Measurements from ENCODE around the gene HDDC3. TPM values are rescaled to one million over a fixed set of nuclear protein-coding genes. Genes with fewer than 3 reads are reported as not detected.

Gene HDDC3
- total and polyA plus RNA-seq, 11 donors = 10.9 to 19.9 (median 15.2) TPM

DNA sequence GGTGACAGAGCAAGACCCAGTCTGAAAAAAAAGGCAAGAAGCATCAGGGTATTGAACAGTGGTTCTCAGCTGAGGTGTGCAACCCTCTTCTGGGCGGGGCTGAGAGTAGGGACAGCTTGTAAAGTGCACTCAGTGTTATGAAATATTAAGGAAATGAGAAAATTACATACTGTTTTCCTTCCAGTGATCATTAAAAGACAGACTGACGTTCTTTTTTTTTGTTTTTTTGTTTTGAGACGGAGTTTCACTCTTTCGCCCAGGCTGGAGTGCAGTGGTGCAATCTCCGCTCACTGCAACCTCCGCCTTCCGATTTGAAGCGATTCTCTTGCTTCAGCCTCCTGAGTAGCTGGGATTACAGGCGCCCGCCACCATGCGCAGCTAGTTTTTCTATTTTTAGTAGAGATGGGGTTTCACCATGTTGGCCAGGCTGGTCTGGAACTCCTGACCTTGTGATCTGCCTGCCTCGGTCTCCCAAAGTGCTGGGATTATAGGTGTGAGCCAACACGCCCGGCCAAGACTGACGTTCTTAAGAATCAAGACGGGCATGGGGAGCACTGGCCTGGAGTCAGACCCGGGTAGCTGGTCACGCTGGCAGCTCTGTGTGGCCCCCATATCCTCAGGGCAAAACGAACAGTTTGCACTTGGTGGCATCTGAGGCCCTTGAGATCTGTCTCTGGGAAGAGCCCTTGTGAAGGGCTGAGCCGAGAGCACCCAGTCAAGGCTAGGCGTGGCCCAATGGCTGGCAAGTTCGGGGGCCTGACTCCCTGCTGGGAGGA is 17.9 kb downstream of the HDDC3 start:
- WGBS, 4 donors = 92 to 94% (median 92%) methylated on average over 18 to 22 of the region's 22 CpGs
- H3K9me3 ChIP-seq = no peaks in the 10 kb centered on the region
- H3K4me1 ChIP-seq = peaks cover 0 to 50% (median 10%) of the 10 kb centered on the region in 12 donors
- DNase-seq (peak in 1 of 5 donors; percentile 25), ATAC-seq (no peak)
- no peak overlapping the region for H3K4me3 ChIP-seq
- no peaks in the 10 kb centered on the region for H3K27me3 ChIP-seq
- H3K36me3 ChIP-seq = peaks cover 8 to 100% (median 99%) of the 10 kb centered on the region in 9 donors
- intact Hi-C loops (cut with DNase I) = no loop called here
- TF ChIP-seq, protein P1, sequence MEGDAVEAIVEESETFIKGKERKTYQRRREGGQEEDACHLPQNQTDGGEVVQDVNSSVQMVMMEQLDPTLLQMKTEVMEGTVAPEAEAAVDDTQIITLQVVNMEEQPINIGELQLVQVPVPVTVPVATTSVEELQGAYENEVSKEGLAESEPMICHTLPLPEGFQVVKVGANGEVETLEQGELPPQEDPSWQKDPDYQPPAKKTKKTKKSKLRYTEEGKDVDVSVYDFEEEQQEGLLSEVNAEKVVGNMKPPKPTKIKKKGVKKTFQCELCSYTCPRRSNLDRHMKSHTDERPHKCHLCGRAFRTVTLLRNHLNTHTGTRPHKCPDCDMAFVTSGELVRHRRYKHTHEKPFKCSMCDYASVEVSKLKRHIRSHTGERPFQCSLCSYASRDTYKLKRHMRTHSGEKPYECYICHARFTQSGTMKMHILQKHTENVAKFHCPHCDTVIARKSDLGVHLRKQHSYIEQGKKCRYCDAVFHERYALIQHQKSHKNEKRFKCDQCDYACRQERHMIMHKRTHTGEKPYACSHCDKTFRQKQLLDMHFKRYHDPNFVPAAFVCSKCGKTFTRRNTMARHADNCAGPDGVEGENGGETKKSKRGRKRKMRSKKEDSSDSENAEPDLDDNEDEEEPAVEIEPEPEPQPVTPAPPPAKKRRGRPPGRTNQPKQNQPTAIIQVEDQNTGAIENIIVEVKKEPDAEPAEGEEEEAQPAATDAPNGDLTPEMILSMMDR (IDR thresholded peaks at IDR 0.05) = no peak
- no peak for TF ChIP-seq POLR2A (IDR thresholded peaks at IDR 0.05)
- H3K27ac ChIP-seq = peak overlapping the region in 10 of 12 donors; percentile 50 to 85 (median 74)

DNA sequence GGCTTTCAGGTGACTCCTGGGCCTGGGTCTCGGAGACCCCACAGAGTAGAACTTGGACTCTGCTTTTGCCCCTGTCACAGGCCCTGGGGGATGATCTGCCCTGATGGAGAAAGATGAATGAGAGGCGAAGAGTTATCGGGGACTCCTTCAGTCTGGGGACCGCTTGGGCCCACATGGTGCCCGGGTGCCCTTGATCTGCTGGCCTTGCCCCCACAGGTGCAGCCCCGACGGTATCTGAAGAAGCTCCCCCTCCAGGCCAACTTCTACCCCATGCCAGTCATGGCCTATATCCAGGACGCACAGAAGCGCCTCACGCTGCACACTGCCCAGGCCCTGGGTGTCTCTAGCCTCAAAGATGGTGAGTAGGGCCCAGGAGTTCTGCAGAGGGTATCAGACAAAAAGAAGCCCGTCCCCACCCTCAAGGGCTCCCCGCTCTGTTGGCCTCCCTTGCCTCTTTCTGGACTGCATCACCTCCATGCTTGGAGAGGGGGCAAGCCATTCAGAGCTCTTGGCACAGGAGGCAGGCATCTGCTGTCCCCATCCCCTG is 18.9 kb downstream of the HDDC3 start:
- ATAC-seq = no peak
- peaks cover 0 to 52% (median 16%) of the 10 kb centered on the region in 12 donors for H3K4me1 ChIP-seq
- WGBS, 4 donors = 92 to 95% (median 94%) methylated on average over 11 to 12 of the region's 12 CpGs
- no peaks in the 10 kb centered on the region for H3K27me3 ChIP-seq
- peak in 2 of 5 donors; percentile 6 to 27 for DNase-seq
- no peaks in the 10 kb centered on the region for H3K9me3 ChIP-seq
- no peak for TF ChIP-seq POLR2A (IDR thresholded peaks at IDR 0.05)
- TF ChIP-seq, protein P1 (IDR thresholded peaks at IDR 0.05) = no peak
- H3K36me3 ChIP-seq = peaks cover 8 to 100% (median 96%) of the 10 kb centered on the region in 9 donors
- intact Hi-C loops (cut with DNase I) = no loop called here
- H3K27ac ChIP-seq = peak overlapping the region in 1 of 12 donors; percentile 42
- no peak overlapping the region for H3K4me3 ChIP-seq

DNA sequence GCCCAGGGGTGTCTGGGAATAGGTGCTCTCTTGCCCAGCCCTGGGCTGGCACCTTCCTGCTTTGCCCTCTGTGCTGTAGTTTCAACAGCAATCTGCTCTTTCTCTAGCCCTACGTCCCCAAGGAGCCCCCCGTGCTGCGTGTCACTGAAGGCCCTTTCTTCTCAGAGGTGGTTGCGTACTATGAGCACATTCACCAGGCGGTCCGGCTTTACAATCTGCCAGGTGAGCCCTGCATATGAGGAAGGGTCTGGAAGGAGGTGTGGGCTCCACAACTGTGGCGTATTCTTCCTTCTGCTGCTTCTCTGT is 19.6 kb downstream of the HDDC3 start:
- intact Hi-C loops (cut with DNase I) = no loop called here
- H3K36me3 ChIP-seq = peaks cover 8 to 98% (median 92%) of the 10 kb centered on the region in 9 donors
- H3K4me1 ChIP-seq = peaks cover 0 to 52% (median 18%) of the 10 kb centered on the region in 12 donors
- DNase-seq (peak in 1 of 5 donors; percentile 3), ATAC-seq (no peak)
- no peak for TF ChIP-seq POLR2A (IDR thresholded peaks at IDR 0.05)
- TF ChIP-seq, protein P1 (IDR thresholded peaks at IDR 0.05) = no peak
- no peak overlapping the region for H3K4me3 ChIP-seq
- H3K27me3 ChIP-seq = no peaks in the 10 kb centered on the region
- 86 to 96% (median 94%) methylated on average over 7 of the region's 7 CpGs for WGBS, 4 donors
- H3K9me3 ChIP-seq = no peaks in the 10 kb centered on the region
- H3K27ac ChIP-seq = no peak overlapping the region

DNA sequence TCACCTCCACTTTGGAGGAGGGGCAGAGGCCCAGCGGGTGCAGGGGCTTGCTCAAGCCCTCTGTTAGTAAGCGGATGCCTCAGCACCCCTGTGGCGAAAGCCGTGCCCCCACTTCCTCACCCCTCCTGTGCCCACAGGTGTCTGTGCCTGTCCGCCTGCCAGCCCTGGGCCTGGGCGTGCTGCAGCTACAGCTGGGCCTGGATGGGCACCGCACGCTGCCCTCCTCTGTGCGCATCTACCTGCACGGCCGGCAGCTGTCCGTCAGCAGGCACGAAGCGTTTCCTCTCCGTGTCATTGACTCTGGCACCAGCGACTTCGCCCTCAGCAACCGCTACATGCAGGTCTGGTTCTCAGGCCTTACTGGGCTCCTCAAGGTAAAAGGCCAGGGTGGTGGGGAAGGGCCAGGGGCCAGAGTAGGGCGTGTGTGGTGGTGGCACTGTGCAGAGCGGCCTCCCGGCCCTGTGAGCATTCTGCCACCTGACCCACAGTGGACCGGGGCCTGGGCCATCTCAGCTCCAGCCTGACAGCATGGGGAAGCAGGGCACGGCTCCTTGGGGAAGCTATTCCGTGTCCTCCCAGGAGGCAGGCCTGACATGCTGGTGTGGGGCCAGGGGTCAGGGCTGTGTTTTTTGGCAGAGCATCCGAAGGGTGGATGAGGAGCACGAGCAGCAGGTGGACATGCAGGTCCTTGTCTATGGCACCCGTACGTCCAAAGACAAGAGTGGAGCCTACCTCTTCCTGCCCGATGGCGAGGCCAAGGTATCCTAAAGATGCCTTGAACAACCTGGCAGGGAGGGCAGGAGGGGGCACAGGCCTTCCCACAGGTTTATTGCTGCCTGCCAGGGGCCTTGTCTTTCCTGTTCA is 20.2 kb downstream of the HDDC3 start:
- H3K36me3 ChIP-seq = peaks cover 8 to 98% (median 92%) of the 10 kb centered on the region in 9 donors
- no peak overlapping the region for H3K27ac ChIP-seq
- H3K9me3 ChIP-seq = no peaks in the 10 kb centered on the region
- no peaks in the 10 kb centered on the region for H3K27me3 ChIP-seq
- no peak for TF ChIP-seq POLR2A (IDR thresholded peaks at IDR 0.05)
- H3K4me3 ChIP-seq = no peak overlapping the region
- H3K4me1 ChIP-seq = peaks cover 0 to 52% (median 24%) of the 10 kb centered on the region in 12 donors
- 94 to 95% (median 94%) methylated on average over 20 to 30 of the region's 30 CpGs for WGBS, 4 donors
- ATAC-seq (no peak), DNase-seq (no peak)
- intact Hi-C loops (cut with DNase I) = no loop called here

All from heart left ventricle (tissue), 16 donors.